HL-60 (cell line): ENCODE data around the gene CHN1.

Source experiments
- CTCF ChIP-seq: IDR thresholded peaks from one replicate; pipeline ENCODE4 v1.5.1; 2011; ENCODE audit warnings: low read length, control low read depth, inconsistent platforms; ENCODE audit not compliant: insufficient read depth
- GABPA ChIP-seq: IDR thresholded peaks from 2 replicates; pipeline ENCODE4 v1.6.1; 2012; ENCODE audit warnings: low read depth
- POLR2AphosphoS5 ChIP-seq: IDR thresholded peaks from 2 replicates; pipeline ENCODE4 v1.6.1; 2012; ENCODE audit warnings: low read depth
- REST ChIP-seq: IDR thresholded peaks from 2 replicates; pipeline ENCODE4 v1.6.1; 2012; ENCODE audit warnings: low read depth; ENCODE audit not compliant: insufficient replicate concordance

GRCh38 chr2:174830561-174830960 is 174.6 kb downstream of the CHN1 start:
- TF ChIP-seq REST (no peak), CTCF (no peak), POLR2AphosphoS5 (no peak), GABPA (no peak)
